HepG2 (cell line): ENCODE measurements around the gene TUBA4B. TPM values are rescaled to one million over a fixed set of nuclear protein-coding genes. Genes with fewer than 3 reads are reported as not detected.

Source experiments
- ARID4A ChIP-seq: sonication (generic); formaldehyde crosslinking; IDR thresholded peaks from 2 replicates; pipeline ENCODE4 v1.5.0; 2020; ENCODE audit warnings: mild to moderate bottlenecking, missing genetic modification reagents, borderline replicate concordance
- GFI1 ChIP-seq: sonication (generic); formaldehyde crosslinking; IDR thresholded peaks from 2 replicates; pipeline ENCODE4 v1.5.0; 2020; ENCODE audit warnings: missing genetic modification reagents, mild to moderate bottlenecking, borderline replicate concordance
- JUND ChIP-seq: sonication (generic); formaldehyde crosslinking; IDR thresholded peaks from 2 replicates; pipeline ENCODE4 v1.8.0; 2022; ENCODE audit warnings: mild to moderate bottlenecking, missing genetic modification reagents
- MBD4 ChIP-seq: IDR thresholded peaks from 2 replicates; pipeline ENCODE4 v1.6.1; 2012; ENCODE audit warnings: low read length, inconsistent platforms, borderline replicate concordance
- MZF1 ChIP-seq: sonication (generic); formaldehyde crosslinking; IDR thresholded peaks from 2 replicates; pipeline ENCODE4 v1.8.1; 2023; ENCODE audit warnings: mild to moderate bottlenecking, missing genetic modification reagents, borderline replicate concordance
- ZBTB42 ChIP-seq: sonication (generic); formaldehyde crosslinking; IDR thresholded peaks from 2 replicates; pipeline ENCODE4 v1.5.0; 2020; ENCODE audit warnings: mild to moderate bottlenecking, missing genetic modification reagents
- ZNF343 ChIP-seq: sonication (generic); formaldehyde crosslinking; IDR thresholded peaks from 2 replicates; pipeline ENCODE4 v1.4.0; 2020; ENCODE audit warnings: mild to moderate bottlenecking, missing genetic modification reagents
- ZNF468 ChIP-seq: sonication (generic); formaldehyde crosslinking; IDR thresholded peaks from 2 replicates; pipeline ENCODE4 v1.8.0; 2022; ENCODE audit warnings: mild to moderate bottlenecking, moderate library complexity, missing genetic modification reagents
- polyA plus RNA-seq, 8 experiments: library from polyadenylated mRNA; depleted of rRNA in 3 of 8; stranded (reverse) in 7 of 8; unstranded in 1 of 8; fragments of >200 nt; fragmentation: Illumina TruSeq in 4 of 8; extraction: Trizol in 4 of 8; gene quantifications; 2 replicates each; pipeline versions ENCODE4 v1.2.1 to v1.2.3, GENCODE V29; 2011 to 2016; ENCODE audit warnings: low read depth in 4 of 8, missing spikeins in 1 of 8, mixed read lengths in 1 of 8; ENCODE audit not compliant: insufficient read depth in 1 of 8
- total RNA-seq, 5 experiments: library from RNA; depleted of rRNA; stranded (reverse); fragments of >200 nt; fragmentation: Illumina TruSeq; extraction: Trizol; gene quantifications; 2 replicates each; pipeline ENCODE4 v1.2.3, GENCODE V29; 2016; ENCODE audit warnings: low read depth in 1 of 5
- TF ChIP-seq, protein P1 (sequence below): IDR thresholded peaks from 2 replicates; pipeline ENCODE4 v1.6.1; 2016; ENCODE audit warnings: missing compliant biosample characterization, missing genetic modification reagents, borderline replicate concordance

Gene TUBA4B
- total and polyA plus RNA-seq, 2 of the 13 experiments (the other 11 are each of a cell fraction or from before 2014, with no cell fraction given), result 0.18 to 0.22 TPM

DNA sequence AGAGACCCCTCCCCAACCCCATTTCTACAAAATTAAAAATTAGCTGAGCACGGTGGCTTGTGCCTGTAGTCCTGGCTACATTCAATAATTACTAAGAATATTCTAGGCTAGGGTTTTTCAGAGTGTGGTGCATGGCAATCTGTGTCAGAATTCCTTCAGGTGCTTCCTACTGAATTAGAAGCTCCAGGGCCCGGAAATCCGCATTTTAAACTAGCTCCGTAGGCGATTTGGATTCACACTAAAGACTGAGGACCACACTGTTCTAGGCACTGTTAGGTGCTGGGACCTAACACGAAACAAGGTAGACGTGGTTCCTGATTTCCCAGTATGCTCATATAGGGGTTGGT is 47.1 kb upstream of the TUBA4B start (continued):
- no peak for TF ChIP-seq GFI1 (CRISPR knock-in tag)
- TF ChIP-seq ARID4A (CRISPR knock-in tag), result no peak; the same call in 1 of the 2 replicates
- no peak for TF ChIP-seq MZF1
- no peak for TF ChIP-seq ZNF343 (CRISPR knock-in tag)
- TF ChIP-seq ZNF468, result no peak
- TF ChIP-seq ZBTB42, result no peak
- TF ChIP-seq MBD4, result no peak
- TF ChIP-seq, protein P1, sequence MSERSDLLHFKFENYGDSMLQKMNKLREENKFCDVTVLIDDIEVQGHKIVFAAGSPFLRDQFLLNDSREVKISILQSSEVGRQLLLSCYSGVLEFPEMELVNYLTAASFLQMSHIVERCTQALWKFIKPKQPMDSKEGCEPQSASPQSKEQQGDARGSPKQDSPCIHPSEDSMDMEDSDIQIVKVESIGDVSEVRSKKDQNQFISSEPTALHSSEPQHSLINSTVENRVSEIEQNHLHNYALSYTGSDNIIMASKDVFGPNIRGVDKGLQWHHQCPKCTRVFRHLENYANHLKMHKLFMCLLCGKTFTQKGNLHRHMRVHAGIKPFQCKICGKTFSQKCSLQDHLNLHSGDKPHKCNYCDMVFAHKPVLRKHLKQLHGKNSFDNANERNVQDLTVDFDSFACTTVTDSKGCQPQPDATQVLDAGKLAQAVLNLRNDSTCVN, result no peak
- no peak for TF ChIP-seq JUND (CRISPR knock-in tag)
